ENCODE data around the gene HIC1. TPM values are rescaled to one million over a fixed set of nuclear protein-coding genes. Genes with fewer than 3 reads are reported as not detected.

The HIC1 gene
- total RNA-seq, 1 donor, result 18.5 TPM

GRCh38 chr17:2029911-2030778 lies 24.8 kb upstream of the HIC1 start, which contains the start of gene DPH1:
TSS of gene DPH1 (plus strand) at chr17:2030153. CDS start at chr17:2030170, 17 bp downstream.
- peaks cover 6% of the 10 kb centered on the region for H3K27me3 ChIP-seq (ENCODE audit: insufficient read depth, low read length)
- H3K36me3 ChIP-seq (ENCODE audit: insufficient read depth, low read length), result no peaks in the 10 kb centered on the region
- H2AFZ ChIP-seq (ENCODE audit: low read length), result peak within 1 kb of the TSS; percentile 86
- TF ChIP-seq CTCF (IDR thresholded peaks at IDR 0.05; ENCODE audit: extremely low read depth, low read depth, low read length), result no peak
- H3K4me1 ChIP-seq (ENCODE audit: insufficient read depth, low read length), result peaks cover 55% of the 10 kb centered on the region
- peak within 1 kb of the TSS; percentile 100 for H3K4me3 ChIP-seq (ENCODE audit: insufficient read depth, low read length)
- H3K4me2 ChIP-seq (ENCODE audit: insufficient read depth, low read length), result peak within 1 kb of the TSS; percentile 85
- H3K79me2 ChIP-seq (ENCODE audit: insufficient read depth, low read length), result peaks cover 24% of the 10 kb centered on the region
- H3K9me3 ChIP-seq (ENCODE audit: low read depth, low read length), result no peaks in the 10 kb centered on the region
- peak within 1 kb of the TSS; percentile 92 for H3K27ac ChIP-seq (ENCODE audit: low read depth, low read length)
- no peaks in the 10 kb centered on the region for H4K20me1 ChIP-seq (ENCODE audit: insufficient read depth, low read length)
- DNase-seq (ENCODE audit: insufficient read length, low spot score, missing footprints), result peak; percentile 99

- Histone ChIP-seq H3K27ac (ENCODE audit: low read depth, low read length) (peak overlapping the region; percentile 92), H3K4me1 (ENCODE audit: insufficient read depth, low read length) (peaks cover 56% of the 10 kb centered on the region), H3K4me2 (ENCODE audit: insufficient read depth, low read length) (peak overlapping the region; percentile 85), H3K36me3 (ENCODE audit: insufficient read depth, low read length) (peaks cover 2% of the 10 kb centered on the region), H3K79me2 (ENCODE audit: insufficient read depth, low read length) (peaks cover 24% of the 10 kb centered on the region), H2AFZ (ENCODE audit: low read length) (peak overlapping the region; percentile 86), H3K27me3 (ENCODE audit: insufficient read depth, low read length) (peaks cover 4% of the 10 kb centered on the region), H3K9me3 (ENCODE audit: low read depth, low read length) (no peaks in the 10 kb centered on the region), H3K4me3 (ENCODE audit: insufficient read depth, low read length) (peak overlapping the region; percentile 100), H4K20me1 (ENCODE audit: insufficient read depth, low read length) (no peaks in the 10 kb centered on the region)
- no peak for DNase-seq (ENCODE audit: insufficient read length, low spot score, missing footprints)
- TF ChIP-seq CTCF (IDR thresholded peaks at IDR 0.05; ENCODE audit: extremely low read depth, low read depth, low read length), result peak; percentile 61
Measured at GRCh38 chr17:2030779-2031163, 24.1 kb upstream of the HIC1 start.

GRCh38 chr17:2033153-2033552 lies 21.8 kb upstream of the HIC1 start:
- no peak for TF ChIP-seq CTCF (IDR thresholded peaks at IDR 0.05; ENCODE audit: extremely low read depth, low read depth, low read length)
- Histone ChIP-seq H3K36me3 (ENCODE audit: insufficient read depth, low read length) (peaks cover 22% of the 10 kb centered on the region), H3K4me3 (ENCODE audit: insufficient read depth, low read length) (peak overlapping the region; percentile 19), H3K4me1 (ENCODE audit: insufficient read depth, low read length) (peaks cover 44% of the 10 kb centered on the region), H3K27me3 (ENCODE audit: insufficient read depth, low read length) (no peaks in the 10 kb centered on the region), H3K79me2 (ENCODE audit: insufficient read depth, low read length) (peaks cover 24% of the 10 kb centered on the region), H4K20me1 (ENCODE audit: insufficient read depth, low read length) (no peaks in the 10 kb centered on the region), H3K4me2 (ENCODE audit: insufficient read depth, low read length) (peak overlapping the region; percentile 58), H2AFZ (ENCODE audit: low read length) (no peak overlapping the region), H3K27ac (ENCODE audit: low read depth, low read length) (peak overlapping the region; percentile 73), H3K9me3 (ENCODE audit: low read depth, low read length) (no peaks in the 10 kb centered on the region)
- peak; percentile 89 for DNase-seq (ENCODE audit: insufficient read length, low spot score, missing footprints)

- Histone ChIP-seq H2AFZ (ENCODE audit: low read length) (no peak overlapping the region), H3K36me3 (ENCODE audit: insufficient read depth, low read length) (peaks cover 29% of the 10 kb centered on the region), H3K27me3 (ENCODE audit: insufficient read depth, low read length) (no peaks in the 10 kb centered on the region), H3K79me2 (ENCODE audit: insufficient read depth, low read length) (peaks cover 24% of the 10 kb centered on the region), H4K20me1 (ENCODE audit: insufficient read depth, low read length) (no peaks in the 10 kb centered on the region), H3K27ac (ENCODE audit: low read depth, low read length) (peak overlapping the region; percentile 73), H3K4me1 (ENCODE audit: insufficient read depth, low read length) (peaks cover 35% of the 10 kb centered on the region), H3K9me3 (ENCODE audit: low read depth, low read length) (no peaks in the 10 kb centered on the region), H3K4me3 (ENCODE audit: insufficient read depth, low read length) (peak overlapping the region; percentile 27), H3K4me2 (ENCODE audit: insufficient read depth, low read length) (peak overlapping the region; percentile 58)
- DNase-seq (ENCODE audit: insufficient read length, low spot score, missing footprints), result peak; percentile 93
- TF ChIP-seq CTCF (IDR thresholded peaks at IDR 0.05; ENCODE audit: extremely low read depth, low read depth, low read length), result no peak
Measured at GRCh38 chr17:2034157-2034556, 20.7 kb upstream of the HIC1 start.
